Measurements from ENCODE around the gene PTBP3.
"Not testable (repeated sequence)": the region's sequence is repeated elsewhere in the genome, so short reads cannot be mapped to it uniquely, and the experiment has no call there.

The PTBP3 gene

GRCh38 chr9:112377684-112378327, 44.4 kb upstream of the PTBP3 start:
- H3K27me3 ChIP-seq (ENCODE audit: control insufficient read depth in 3 of 3, insufficient read depth in 3 of 3, low read depth in 1 of 3, low read length in 3 of 3), result peaks cover 0 to 2% (median 0%) of the 10 kb centered on the region in 3 experiments
- no peak overlapping the region for H4K91ac ChIP-seq (ENCODE audit: low read depth, low read length, poor library complexity)
- H3K4ac ChIP-seq (ENCODE audit: low read length), result no peak overlapping the region
- H2BK12ac ChIP-seq (ENCODE audit: low read length), result no peak overlapping the region
- no CpG with 5 or more reads among the region's 1 CpG for WGBS, 2 donors (ENCODE audit: extremely low coverage in 2 of 2, insufficient read length in 2 of 2, insufficient replicate concordance in 1 of 2)
- H2BK120ac ChIP-seq (ENCODE audit: low read depth, low read length), result no peak overlapping the region
- no peak overlapping the region for H3K4me2 ChIP-seq (ENCODE audit: insufficient read depth, low read length, poor library complexity, severe bottlenecking)
- peaks cover 9% of the 10 kb centered on the region for H3K79me1 ChIP-seq (ENCODE audit: low read depth, low read length)
- H3K4me1 ChIP-seq (ENCODE audit: control insufficient read depth in 2 of 2, insufficient read depth in 1 of 2, low read depth in 1 of 2, low read length in 2 of 2), result peaks cover 6 to 7% of the 10 kb centered on the region in 2 donors
- H3K23ac ChIP-seq (ENCODE audit: low read depth, low read length, poor library complexity), result no peak overlapping the region
- H3K36me3 ChIP-seq (replicated peaks in 1 of 2; ENCODE audit: control insufficient read depth in 2 of 2, insufficient read depth in 2 of 2, low read length in 2 of 2), result peaks cover 0 to 3% of the 10 kb centered on the region in 2 donors
- H3K14ac ChIP-seq (ENCODE audit: low read length), result no peak overlapping the region
- H2BK15ac ChIP-seq (ENCODE audit: low read length), result no peak overlapping the region
- no peak overlapping the region for H3K4me3 ChIP-seq (ENCODE audit: low read length in 2 of 2)
- no peak overlapping the region for H2AFZ ChIP-seq (ENCODE audit: low read length)
- no peak overlapping the region for H3K27ac ChIP-seq (replicated peaks; ENCODE audit: low read length)
- H4K8ac ChIP-seq (ENCODE audit: low read depth, low read length), result no peak overlapping the region
- H3K9ac ChIP-seq (ENCODE audit: low read depth, low read length, poor library complexity), result no peak overlapping the region
- DNase-seq (ENCODE audit: low spot score), result no peak
- peaks cover 0 to 10% of the 10 kb centered on the region in 2 donors for H3K9me3 ChIP-seq (replicated peaks in 1 of 2; ENCODE audit: control insufficient read depth in 2 of 2, insufficient read depth in 1 of 2, low read depth in 1 of 2, low read length in 2 of 2)
- H2AK5ac ChIP-seq (ENCODE audit: low read depth, low read length), result no peak overlapping the region
- H3K18ac ChIP-seq (ENCODE audit: low read length), result no peak overlapping the region
- no peak overlapping the region for H2BK5ac ChIP-seq (ENCODE audit: low read length)

GRCh38 chr9:112377087-112377486, 43.7 kb upstream of the PTBP3 start:
- peak overlapping the region; percentile 18 for H3K4me2 ChIP-seq (ENCODE audit: insufficient read depth, low read length, poor library complexity, severe bottlenecking)
- no peak overlapping the region for H2BK120ac ChIP-seq (ENCODE audit: low read depth, low read length)
- no peak for DNase-seq (ENCODE audit: low spot score)
- H3K14ac ChIP-seq (ENCODE audit: low read length), result no peak overlapping the region
- peaks cover 0 to 2% (median 0%) of the 10 kb centered on the region in 3 experiments for H3K27me3 ChIP-seq (ENCODE audit: control insufficient read depth in 3 of 3, insufficient read depth in 3 of 3, low read depth in 1 of 3, low read length in 3 of 3)
- H2AFZ ChIP-seq (ENCODE audit: low read length), result no peak overlapping the region
- peaks cover 9% of the 10 kb centered on the region for H3K79me1 ChIP-seq (ENCODE audit: low read depth, low read length)
- H3K4me3 ChIP-seq (ENCODE audit: low read length in 2 of 2), result no peak overlapping the region
- H3K4me1 ChIP-seq (ENCODE audit: control insufficient read depth in 2 of 2, insufficient read depth in 1 of 2, low read depth in 1 of 2, low read length in 2 of 2), result peaks cover 6 to 7% of the 10 kb centered on the region in 2 donors
- H2BK12ac ChIP-seq (ENCODE audit: low read length), result no peak overlapping the region
- no peak overlapping the region for H2BK5ac ChIP-seq (ENCODE audit: low read length)
- no peak overlapping the region for H2BK15ac ChIP-seq (ENCODE audit: low read length)
- H4K91ac ChIP-seq (ENCODE audit: low read depth, low read length, poor library complexity), result no peak overlapping the region
- no peak overlapping the region for H3K18ac ChIP-seq (ENCODE audit: low read length)
- no peak overlapping the region for H3K9ac ChIP-seq (ENCODE audit: low read depth, low read length, poor library complexity)
- H3K36me3 ChIP-seq (replicated peaks in 1 of 2; ENCODE audit: control insufficient read depth in 2 of 2, insufficient read depth in 2 of 2, low read length in 2 of 2), result peaks cover 0 to 3% of the 10 kb centered on the region in 2 donors
- H3K23ac ChIP-seq (ENCODE audit: low read depth, low read length, poor library complexity), result no peak overlapping the region
- no peak overlapping the region for H3K4ac ChIP-seq (ENCODE audit: low read length)
- WGBS, 2 donors (ENCODE audit: extremely low coverage in 2 of 2, insufficient read length in 2 of 2, insufficient replicate concordance in 1 of 2), result no CpG with 5 or more reads among the region's 2 CpGs
- H2AK5ac ChIP-seq (ENCODE audit: low read depth, low read length), result no peak overlapping the region
- no peak overlapping the region for H3K27ac ChIP-seq (replicated peaks; ENCODE audit: low read length)
- H4K8ac ChIP-seq (ENCODE audit: low read depth, low read length), result no peak overlapping the region
- H3K9me3 ChIP-seq (replicated peaks in 1 of 2; ENCODE audit: control insufficient read depth in 2 of 2, insufficient read depth in 1 of 2, low read depth in 1 of 2, low read length in 2 of 2), result peaks cover 0 to 10% of the 10 kb centered on the region in 2 donors

- H4K8ac ChIP-seq (ENCODE audit: low read depth, low read length), result no peak overlapping the region
- no peak overlapping the region for H2AFZ ChIP-seq (ENCODE audit: low read length)
- no peak overlapping the region for H2AK5ac ChIP-seq (ENCODE audit: low read depth, low read length)
- no peaks in the 10 kb centered on the region for H3K27me3 ChIP-seq (ENCODE audit: control insufficient read depth in 3 of 3, insufficient read depth in 3 of 3, low read depth in 1 of 3, low read length in 3 of 3)
- H3K4me3 ChIP-seq (ENCODE audit: low read length in 2 of 2), result no peak overlapping the region
- H3K4me2 ChIP-seq (ENCODE audit: insufficient read depth, low read length, poor library complexity, severe bottlenecking), result no peak overlapping the region
- no peak for DNase-seq (ENCODE audit: low spot score)
- H2BK5ac ChIP-seq (ENCODE audit: low read length), result no peak overlapping the region
- no CpG with 5 or more reads among the region's 5 CpGs for WGBS, 2 donors (ENCODE audit: extremely low coverage in 2 of 2, insufficient read length in 2 of 2, insufficient replicate concordance in 1 of 2)
- H4K91ac ChIP-seq (ENCODE audit: low read depth, low read length, poor library complexity), result no peak overlapping the region
- peaks cover 6% of the 10 kb centered on the region for H3K79me1 ChIP-seq (ENCODE audit: low read depth, low read length)
- no peak overlapping the region for H2BK12ac ChIP-seq (ENCODE audit: low read length)
- H3K4me1 ChIP-seq (ENCODE audit: control insufficient read depth in 2 of 2, insufficient read depth in 1 of 2, low read depth in 1 of 2, low read length in 2 of 2), result peaks cover 2 to 6% of the 10 kb centered on the region in 2 donors
- no peak overlapping the region for H3K27ac ChIP-seq (replicated peaks; ENCODE audit: low read length)
- H3K4ac ChIP-seq (ENCODE audit: low read length), result no peak overlapping the region
- no peak overlapping the region for H2BK120ac ChIP-seq (ENCODE audit: low read depth, low read length)
- H3K18ac ChIP-seq (ENCODE audit: low read length), result no peak overlapping the region
- H2BK15ac ChIP-seq (ENCODE audit: low read length), result no peak overlapping the region
- H3K9me3 ChIP-seq (replicated peaks in 1 of 2; ENCODE audit: control insufficient read depth in 2 of 2, insufficient read depth in 1 of 2, low read depth in 1 of 2, low read length in 2 of 2), result peaks cover 0 to 10% of the 10 kb centered on the region in 2 donors
- no peak overlapping the region for H3K23ac ChIP-seq (ENCODE audit: low read depth, low read length, poor library complexity)
- no peak overlapping the region for H3K9ac ChIP-seq (ENCODE audit: low read depth, low read length, poor library complexity)
- peaks cover 0 to 4% of the 10 kb centered on the region in 2 donors for H3K36me3 ChIP-seq (replicated peaks in 1 of 2; ENCODE audit: control insufficient read depth in 2 of 2, insufficient read depth in 2 of 2, low read length in 2 of 2)
- no peak overlapping the region for H3K14ac ChIP-seq (ENCODE audit: low read length)
These were observed 41.9 kb upstream of the PTBP3 start for GRCh38 chr9:112375361-112375760.

GRCh38 chr9:112374232-112374631, 40.8 kb upstream of the PTBP3 start:
- H3K9ac ChIP-seq (ENCODE audit: low read depth, low read length, poor library complexity); H2BK15ac ChIP-seq (ENCODE audit: low read length); H3K27me3 ChIP-seq (ENCODE audit: control insufficient read depth in 3 of 3, insufficient read depth in 3 of 3, low read depth in 1 of 3, low read length in 3 of 3); H3K4me3 ChIP-seq (ENCODE audit: low read length in 2 of 2); H3K4me1 ChIP-seq (ENCODE audit: control insufficient read depth in 2 of 2, insufficient read depth in 1 of 2, low read depth in 1 of 2, low read length in 2 of 2); H3K4me2 ChIP-seq (ENCODE audit: insufficient read depth, low read length, poor library complexity, severe bottlenecking); DNase-seq (ENCODE audit: low spot score); H2BK5ac ChIP-seq (ENCODE audit: low read length); H4K8ac ChIP-seq (ENCODE audit: low read depth, low read length); H3K79me1 ChIP-seq (ENCODE audit: low read depth, low read length); H2BK12ac ChIP-seq (ENCODE audit: low read length); H2BK120ac ChIP-seq (ENCODE audit: low read depth, low read length); H3K36me3 ChIP-seq (replicated peaks in 1 of 2; ENCODE audit: control insufficient read depth in 2 of 2, insufficient read depth in 2 of 2, low read length in 2 of 2); H2AFZ ChIP-seq (ENCODE audit: low read length); H2AK5ac ChIP-seq (ENCODE audit: low read depth, low read length); H3K23ac ChIP-seq (ENCODE audit: low read depth, low read length, poor library complexity); H3K4ac ChIP-seq (ENCODE audit: low read length); H3K14ac ChIP-seq (ENCODE audit: low read length); H4K91ac ChIP-seq (ENCODE audit: low read depth, low read length, poor library complexity); H3K18ac ChIP-seq (ENCODE audit: low read length); H3K27ac ChIP-seq (replicated peaks; ENCODE audit: low read length): not testable (repeated sequence)
- peaks cover 0 to 18% of the 10 kb centered on the region in 2 donors for H3K9me3 ChIP-seq (replicated peaks in 1 of 2; ENCODE audit: control insufficient read depth in 2 of 2, insufficient read depth in 1 of 2, low read depth in 1 of 2, low read length in 2 of 2)
- no CpG with 5 or more reads among the region's 2 CpGs for WGBS, 2 donors (ENCODE audit: extremely low coverage in 2 of 2, insufficient read length in 2 of 2, insufficient replicate concordance in 1 of 2)
